HL-60 (cell line): ENCODE results near the gene CCDC88C.

Experiments used
- DNase-seq, 2 experiments: peaks; one replicate each; pipeline ENCODE4 v3.0.0-alpha.2; 2010 to 2020; ENCODE audit warnings: low read depth in 1 of 2, low spot score in 1 of 2
- H3K27ac ChIP-seq: fragments of 250-450 bp; sonication (Bioruptor Pico); replicated peaks from 2 replicates; pipeline ENCODE4 v1.5.1; 2020; ENCODE audit warnings: mild to moderate bottlenecking, moderate library complexity
- H3K27me3 ChIP-seq: fragments of 250-450 bp; sonication (Bioruptor Pico); 2 replicates; pipeline ENCODE4 v1.5.1; 2021; ENCODE audit warnings: mild to moderate bottlenecking, moderate library complexity; ENCODE audit not compliant: insufficient read depth, poor library complexity, severe bottlenecking
- H3K4me3 ChIP-seq: replicated peaks from 2 replicates; pipeline ENCODE4 v1.5.1; 2011; ENCODE audit warnings: mild to moderate bottlenecking, control low read depth, low read length; ENCODE audit not compliant: insufficient read depth
- GABPA ChIP-seq: IDR thresholded peaks from 2 replicates; pipeline ENCODE4 v1.6.1; 2012; ENCODE audit warnings: low read depth
- POLR2AphosphoS5 ChIP-seq: IDR thresholded peaks from 2 replicates; pipeline ENCODE4 v1.6.1; 2012; ENCODE audit warnings: low read depth
- SPI1 ChIP-seq: IDR thresholded peaks from 2 replicates; pipeline ENCODE4 v1.6.1; 2012; ENCODE audit warnings: low read depth, mild to moderate bottlenecking, borderline replicate concordance
- TF ChIP-seq, protein P1 (sequence below): IDR thresholded peaks from 2 replicates; pipeline ENCODE4 v1.6.1; 2012; ENCODE audit warnings: low read depth; ENCODE audit not compliant: insufficient replicate concordance
- TF ChIP-seq, protein P2 (sequence below): IDR thresholded peaks from one replicate; pipeline ENCODE4 v1.5.1; 2011; ENCODE audit warnings: low read length, control low read depth, inconsistent platforms; ENCODE audit not compliant: insufficient read depth

Gene CCDC88C

GRCh38 chr14:91336093-91336450 is 81.5 kb downstream of the CCDC88C start:
- no peak overlapping the region for H3K27ac ChIP-seq

GRCh38 chr14:91335191-91336092 is 82.2 kb downstream of the CCDC88C start:
- no peak for TF ChIP-seq GABPA
- no peak for TF ChIP-seq POLR2AphosphoS5
- TF ChIP-seq, protein P1, sequence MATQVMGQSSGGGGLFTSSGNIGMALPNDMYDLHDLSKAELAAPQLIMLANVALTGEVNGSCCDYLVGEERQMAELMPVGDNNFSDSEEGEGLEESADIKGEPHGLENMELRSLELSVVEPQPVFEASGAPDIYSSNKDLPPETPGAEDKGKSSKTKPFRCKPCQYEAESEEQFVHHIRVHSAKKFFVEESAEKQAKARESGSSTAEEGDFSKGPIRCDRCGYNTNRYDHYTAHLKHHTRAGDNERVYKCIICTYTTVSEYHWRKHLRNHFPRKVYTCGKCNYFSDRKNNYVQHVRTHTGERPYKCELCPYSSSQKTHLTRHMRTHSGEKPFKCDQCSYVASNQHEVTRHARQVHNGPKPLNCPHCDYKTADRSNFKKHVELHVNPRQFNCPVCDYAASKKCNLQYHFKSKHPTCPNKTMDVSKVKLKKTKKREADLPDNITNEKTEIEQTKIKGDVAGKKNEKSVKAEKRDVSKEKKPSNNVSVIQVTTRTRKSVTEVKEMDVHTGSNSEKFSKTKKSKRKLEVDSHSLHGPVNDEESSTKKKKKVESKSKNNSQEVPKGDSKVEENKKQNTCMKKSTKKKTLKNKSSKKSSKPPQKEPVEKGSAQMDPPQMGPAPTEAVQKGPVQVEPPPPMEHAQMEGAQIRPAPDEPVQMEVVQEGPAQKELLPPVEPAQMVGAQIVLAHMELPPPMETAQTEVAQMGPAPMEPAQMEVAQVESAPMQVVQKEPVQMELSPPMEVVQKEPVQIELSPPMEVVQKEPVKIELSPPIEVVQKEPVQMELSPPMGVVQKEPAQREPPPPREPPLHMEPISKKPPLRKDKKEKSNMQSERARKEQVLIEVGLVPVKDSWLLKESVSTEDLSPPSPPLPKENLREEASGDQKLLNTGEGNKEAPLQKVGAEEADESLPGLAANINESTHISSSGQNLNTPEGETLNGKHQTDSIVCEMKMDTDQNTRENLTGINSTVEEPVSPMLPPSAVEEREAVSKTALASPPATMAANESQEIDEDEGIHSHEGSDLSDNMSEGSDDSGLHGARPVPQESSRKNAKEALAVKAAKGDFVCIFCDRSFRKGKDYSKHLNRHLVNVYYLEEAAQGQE = no peak
- Histone ChIP-seq H3K4me3 (no peak overlapping the region), H3K27me3 (no peaks in the 10 kb centered on the region), H3K27ac (no peak overlapping the region)
- DNase-seq = no peak

More at GRCh38 chr14:91336093-91336450, 81.5 kb downstream of the CCDC88C start:
- TF ChIP-seq, protein P1 = no peak
- TF ChIP-seq SPI1 (no peak), GABPA (no peak), POLR2AphosphoS5 (no peak)
- TF ChIP-seq, protein P2, sequence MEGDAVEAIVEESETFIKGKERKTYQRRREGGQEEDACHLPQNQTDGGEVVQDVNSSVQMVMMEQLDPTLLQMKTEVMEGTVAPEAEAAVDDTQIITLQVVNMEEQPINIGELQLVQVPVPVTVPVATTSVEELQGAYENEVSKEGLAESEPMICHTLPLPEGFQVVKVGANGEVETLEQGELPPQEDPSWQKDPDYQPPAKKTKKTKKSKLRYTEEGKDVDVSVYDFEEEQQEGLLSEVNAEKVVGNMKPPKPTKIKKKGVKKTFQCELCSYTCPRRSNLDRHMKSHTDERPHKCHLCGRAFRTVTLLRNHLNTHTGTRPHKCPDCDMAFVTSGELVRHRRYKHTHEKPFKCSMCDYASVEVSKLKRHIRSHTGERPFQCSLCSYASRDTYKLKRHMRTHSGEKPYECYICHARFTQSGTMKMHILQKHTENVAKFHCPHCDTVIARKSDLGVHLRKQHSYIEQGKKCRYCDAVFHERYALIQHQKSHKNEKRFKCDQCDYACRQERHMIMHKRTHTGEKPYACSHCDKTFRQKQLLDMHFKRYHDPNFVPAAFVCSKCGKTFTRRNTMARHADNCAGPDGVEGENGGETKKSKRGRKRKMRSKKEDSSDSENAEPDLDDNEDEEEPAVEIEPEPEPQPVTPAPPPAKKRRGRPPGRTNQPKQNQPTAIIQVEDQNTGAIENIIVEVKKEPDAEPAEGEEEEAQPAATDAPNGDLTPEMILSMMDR = no peak
- DNase-seq = no peak
- H3K27me3 ChIP-seq = no peaks in the 10 kb centered on the region
- H3K4me3 ChIP-seq = no peak overlapping the region

DNA sequence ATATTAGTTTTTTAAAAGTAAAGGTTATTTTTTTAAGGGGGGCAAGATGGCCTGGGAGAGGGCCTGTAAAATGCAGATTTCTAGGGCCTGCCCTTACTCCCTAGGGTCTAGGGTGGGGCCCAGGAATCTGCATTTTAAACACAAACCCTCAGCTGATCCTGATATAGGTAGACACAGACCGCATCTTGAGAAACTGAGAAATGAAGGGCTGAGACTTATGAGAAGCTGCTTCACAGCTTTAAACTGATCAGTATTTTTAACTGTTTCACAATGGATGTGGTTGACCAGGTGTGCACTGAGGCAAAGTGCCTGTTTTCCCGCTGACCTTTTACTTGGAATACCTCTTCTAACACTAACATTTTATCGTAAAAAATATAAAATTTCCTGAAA is 84.0 kb downstream of the CCDC88C start:
- TF ChIP-seq, protein P2 = no peak
- no peak for TF ChIP-seq SPI1
- TF ChIP-seq POLR2AphosphoS5 = no peak
- no peak for TF ChIP-seq GABPA
- TF ChIP-seq, protein P1 = no peak
- DNase-seq = no peak
- Histone ChIP-seq H3K27ac (no peak overlapping the region), H3K27me3 (no peaks in the 10 kb centered on the region), H3K4me3 (no peak overlapping the region)
